Adipose tissue (tissue), 3 donors: ENCODE measurements around the gene FBXW4. TPM values are rescaled to one million over a fixed set of nuclear protein-coding genes. Genes with fewer than 3 reads are reported as not detected.

ENCODE experiments used
- H3K27ac ChIP-seq: one replicate; pipeline ENCODE4 v1.5.1; 2013; ENCODE audit warnings: low read depth, low read length
- WGBS, 3 donors: extraction: QIAGEN DNeasy Blood & Tissue Kit; methylation state at CpG; one replicate each; pipeline ENCODE4 v1.1.7; 2013; 5-methylcytosine and 5-hydroxymethylcytosine counted together
- polyA plus RNA-seq, 3 donors: library from polyadenylated mRNA; stranded (reverse); fragments of 200-250 nt; gene quantifications; one replicate each; pipeline ENCODE4 v1.2.3, GENCODE V29; 2013
- donor health status: healthy with polysubstance abuse.
- donor health status: Bipolar disorder and iron deficiency.
- donor health status: healthy.

Gene FBXW4
- polyA plus RNA-seq, 3 donors, result 31.1 to 50.8 (median 34.0) TPM

DNA sequence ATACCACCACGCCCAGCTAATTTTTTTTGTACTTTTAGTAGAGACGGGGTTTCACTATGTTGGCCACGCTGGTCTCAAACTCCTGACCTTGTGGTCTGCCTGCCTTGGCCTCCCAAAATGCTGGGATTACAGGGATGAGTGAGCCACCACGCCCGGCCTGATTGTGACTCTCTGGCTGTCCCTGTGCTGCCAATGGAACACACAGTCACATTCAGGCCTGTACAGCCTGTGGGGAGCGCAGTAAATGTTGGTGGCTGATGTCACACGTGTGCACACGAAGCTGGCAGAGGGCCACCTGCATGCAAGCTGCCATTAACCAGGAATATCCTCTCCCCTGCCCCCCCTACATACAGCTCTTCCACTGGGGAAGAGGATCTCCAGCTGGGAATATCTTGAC lies 129.0 kb downstream of the FBXW4 start:
- WGBS, 3 donors, result 60 to 68% (median 65%) methylated on average over 8 of the region's 8 CpGs
- H3K27ac ChIP-seq, result no peak overlapping the region

DNA sequence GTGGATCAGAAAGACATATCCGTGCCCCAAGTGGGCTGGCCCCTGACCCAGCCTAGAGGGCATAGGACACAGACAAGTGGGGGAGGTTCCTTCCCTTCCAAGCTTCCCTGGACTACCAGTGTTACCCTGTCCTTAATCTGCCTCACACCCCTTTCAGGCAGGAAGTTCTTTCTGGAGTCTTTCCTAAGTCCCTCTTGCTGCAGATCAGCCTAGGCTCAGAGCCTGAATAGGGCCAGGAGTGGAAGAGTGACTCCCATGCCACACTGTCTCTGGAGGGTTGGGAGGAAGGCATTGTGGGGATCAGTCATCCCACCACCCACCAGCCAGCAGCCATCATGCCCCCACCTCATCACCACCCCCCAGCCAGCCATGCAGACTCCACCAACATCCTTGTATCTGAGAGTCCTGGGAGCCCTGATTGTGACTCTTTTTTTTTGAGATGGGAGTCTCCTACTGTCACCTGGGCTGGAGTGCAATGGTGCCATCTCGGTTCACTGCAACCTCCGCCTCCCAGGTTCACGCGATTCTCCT lies 129.5 kb downstream of the FBXW4 start:
- WGBS, 3 donors, result 75 to 92% (median 84%) methylated on average over 5 of the region's 5 CpGs
- no peak overlapping the region for H3K27ac ChIP-seq

DNA sequence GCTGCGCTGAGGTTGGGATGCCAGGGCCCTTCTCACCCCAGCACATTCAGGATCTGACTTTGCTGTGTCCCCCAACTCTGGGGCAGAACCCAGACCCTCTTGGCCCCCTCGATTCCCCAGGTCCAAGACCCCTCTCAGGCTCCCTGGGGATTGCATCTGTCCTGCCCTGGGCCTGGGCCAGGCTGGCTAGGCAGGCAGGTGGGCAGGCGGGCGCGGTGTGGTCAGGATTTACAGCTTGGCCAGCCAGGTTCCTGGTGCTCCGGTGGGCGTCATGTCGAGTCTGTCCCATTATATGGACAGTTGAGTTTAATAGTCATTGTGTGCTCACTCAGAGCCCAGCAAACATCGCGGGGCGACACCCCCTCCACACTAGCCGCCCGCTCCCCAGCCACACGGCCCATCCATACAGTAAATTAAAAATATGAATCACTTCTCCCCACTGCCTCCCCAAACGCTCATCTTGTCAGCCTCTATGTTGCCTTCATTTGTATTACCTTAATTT lies 130.4 kb downstream of the FBXW4 start:
- H3K27ac ChIP-seq, result no peak overlapping the region
- 74 to 81% (median 79%) methylated on average over 15 of the region's 15 CpGs for WGBS, 3 donors

DNA sequence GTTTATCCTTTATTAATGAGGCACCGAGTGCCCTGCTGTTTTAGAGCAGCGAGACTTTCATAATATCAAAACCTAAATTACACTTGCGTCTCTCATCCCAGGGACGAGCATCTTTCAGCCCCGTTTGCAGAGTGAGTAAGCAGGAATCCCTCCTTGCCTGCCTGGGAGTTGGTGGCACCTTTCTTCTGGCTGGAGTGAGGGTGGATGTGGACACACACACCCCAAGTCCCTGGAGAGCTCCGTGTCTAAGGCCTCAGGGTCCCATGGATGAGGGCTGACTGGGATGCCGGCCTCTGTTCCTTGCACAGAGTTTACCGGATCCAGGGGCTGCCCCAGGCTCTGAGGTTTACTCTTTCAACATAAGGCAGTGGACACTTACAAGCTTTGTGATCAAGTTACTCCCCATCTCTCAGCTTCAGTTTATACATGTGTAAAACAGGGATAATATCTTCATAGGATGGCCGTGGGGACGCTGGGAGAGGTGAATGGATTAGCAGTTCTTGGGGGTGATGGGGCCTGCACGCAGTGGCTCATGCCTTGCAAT lies 131.4 kb downstream of the FBXW4 start:
- 64 to 67% (median 66%) methylated on average over 11 of the region's 11 CpGs for WGBS, 3 donors
- H3K27ac ChIP-seq, result no peak overlapping the region

DNA sequence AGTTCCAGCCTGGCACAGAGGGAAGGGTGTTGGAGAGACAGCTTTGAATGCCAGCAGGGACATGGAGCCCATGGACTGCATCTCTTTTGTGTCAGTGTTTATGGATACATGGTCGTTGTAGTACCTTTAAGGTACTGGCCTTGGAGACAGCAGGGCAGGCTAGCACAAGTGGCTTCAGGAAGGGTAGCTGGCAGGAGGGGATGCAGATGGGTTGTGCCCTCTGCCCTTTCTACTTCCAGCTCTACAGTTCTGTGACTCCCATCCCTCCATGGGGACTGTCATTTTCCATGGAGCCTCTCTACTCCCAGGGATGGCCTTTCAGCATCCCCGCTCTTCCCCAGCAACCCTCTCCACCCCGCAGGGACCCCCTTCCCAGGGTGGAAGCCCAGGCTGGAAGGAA lies 132.0 kb downstream of the FBXW4 start:
- 51 to 61% (median 57%) methylated on average over 3 of the region's 3 CpGs for WGBS, 3 donors
- no peak overlapping the region for H3K27ac ChIP-seq

- no peak overlapping the region for H3K27ac ChIP-seq
- 85 to 94% (median 89%) methylated on average over 5 of the region's 5 CpGs for WGBS, 3 donors
Observed at GRCh38 chr10:101562231-101562630, 132.7 kb downstream of the FBXW4 start.

- no peak overlapping the region for H3K27ac ChIP-seq
- WGBS, 3 donors, result 69 to 74% (median 73%) methylated on average over 15 of the region's 15 CpGs
Observed at GRCh38 chr10:101561068-101561915, 133.7 kb downstream of the FBXW4 start.

Other genes with a start within 250 kb of the FBXW4 start
- 10 to 100 TPM; 18.2 to 32.2 (median 20.9) TPM for gene POLL, start 106.9 kb downstream of the FBXW4 start, polyA plus RNA-seq
- gene DPCD, start 106.8 kb downstream of the FBXW4 start, polyA plus RNA-seq, result 10 to 100 TPM; 12.4 to 31.7 (median 12.7) TPM
- under 1 TPM in 1 of 3 donors, not detected in 2; 0.36 TPM for gene FGF8, start 80.9 kb upstream of the FBXW4 start, polyA plus RNA-seq
- 10 to 100 TPM; 18.1 to 38.1 (median 26.5) TPM for gene NPM3, start 88.3 kb upstream of the FBXW4 start, polyA plus RNA-seq
- 10 to 100 TPM; 24.6 to 47.9 (median 47.6) TPM for gene OGA, start 123.3 kb upstream of the FBXW4 start, polyA plus RNA-seq
- 100 to 1,000 TPM in 1 of 3 donors, 10 to 100 TPM in 2; 12.0 to 219 (median 42.7) TPM for gene KCNIP2, start 148.6 kb upstream of the FBXW4 start, polyA plus RNA-seq